Amygdala (tissue), 56 donors: ENCODE measurements around the gene PER1.
A peak's percentile ranks its signal among the peaks of the same experiment; 100 is the strongest.
"Not testable (repeated sequence)": the region's sequence is repeated elsewhere in the genome, so short reads cannot be mapped to it uniquely, and the experiment has no call there.

Source experiments
- DNase-seq, 56 donors: peaks; one replicate each; lab custom pipeline; 2025; lab: John Stamatoyannopoulos, UW

PER1 gene

DNA sequence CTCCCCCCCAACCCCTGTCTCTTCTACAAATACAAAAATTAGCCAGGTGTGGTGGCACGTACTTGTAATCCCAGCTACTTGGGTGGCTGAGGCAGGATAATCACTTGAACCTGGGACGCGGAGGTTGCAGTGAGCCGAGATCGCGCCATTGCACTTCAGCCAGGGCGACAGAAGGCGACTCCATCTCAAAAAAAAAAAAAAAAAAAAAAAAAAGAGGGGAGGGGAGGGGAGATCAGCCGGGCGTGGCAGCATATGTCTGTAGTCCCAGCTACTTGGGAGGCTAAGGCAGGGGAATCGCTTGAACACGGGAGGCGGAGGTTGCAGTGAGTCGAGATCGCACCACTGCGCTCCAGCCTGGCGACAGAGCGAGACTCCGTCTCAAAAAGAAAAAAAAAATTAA lies 18.0 kb upstream of the PER1 start:
- not testable (repeated sequence) for DNase-seq

DNA sequence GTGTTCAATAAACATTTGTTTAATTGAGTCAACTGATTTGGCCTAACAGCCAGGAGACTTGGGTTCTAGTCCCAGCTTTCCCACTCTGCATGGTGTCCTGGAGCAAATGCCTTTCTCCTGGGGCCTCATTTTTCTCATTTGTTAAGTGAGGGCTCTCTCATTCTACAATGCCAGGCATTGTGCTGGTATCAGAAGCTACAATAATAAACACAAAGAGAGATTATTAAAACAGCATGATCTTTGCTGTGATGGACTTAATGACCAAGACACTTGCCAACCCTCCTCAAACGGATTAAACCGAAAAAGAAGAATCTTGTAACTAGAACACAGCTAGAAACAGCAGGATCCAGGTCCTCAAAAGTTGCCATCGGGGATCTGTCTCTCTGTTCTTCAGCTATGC lies 15.3 kb upstream of the PER1 start:
- DNase-seq: no peak

GRCh38 chr17:8166731-8167130 lies 14.5 kb upstream of the PER1 start:
- DNase-seq: no peak

GRCh38 chr17:8164815-8165131 lies 12.6 kb upstream of the PER1 start:
- no peak for DNase-seq

DNA sequence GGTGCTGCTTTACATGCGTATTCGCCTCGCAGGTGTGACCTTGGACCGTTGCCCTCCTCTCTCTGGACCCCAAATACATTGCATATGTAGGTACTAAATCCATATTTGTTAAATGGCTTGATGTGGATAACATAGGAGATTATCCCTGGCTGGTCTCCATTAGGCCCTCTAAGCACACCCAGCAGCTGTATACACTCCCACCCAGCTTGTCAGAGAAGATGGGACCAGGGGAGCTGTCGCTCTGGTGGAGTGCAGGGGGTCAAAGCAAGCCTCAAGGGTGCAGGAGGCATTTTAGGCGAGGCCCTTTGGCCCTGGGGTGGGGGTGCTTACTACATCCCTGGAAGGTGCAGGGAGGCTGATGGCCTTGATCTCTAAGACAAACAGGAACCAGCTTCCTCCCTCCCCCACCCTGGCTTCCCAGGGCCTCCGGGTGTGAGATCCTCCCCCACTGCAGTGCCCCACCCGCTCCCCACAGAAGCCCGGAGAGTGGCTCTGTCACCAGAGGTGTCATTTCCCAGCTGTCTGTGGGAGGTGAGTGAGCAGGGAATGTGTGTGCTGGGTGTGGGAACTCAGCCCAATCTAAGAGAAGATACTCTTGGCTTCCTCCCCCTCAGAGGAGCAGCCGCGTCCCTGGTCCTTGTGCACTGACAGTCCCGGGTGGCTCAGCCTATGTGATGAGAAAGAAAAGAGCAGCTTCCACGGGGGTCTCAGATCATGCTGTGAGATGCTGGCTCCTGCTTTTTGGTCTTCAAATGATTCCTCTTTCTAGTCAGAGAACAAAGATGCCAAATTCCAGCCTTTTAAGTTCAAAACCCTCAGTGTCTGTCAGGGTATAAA lies 12.0 kb upstream of the PER1 start:
- peak in 35 of 56 donors; percentile 16 to 78 (median 45) for DNase-seq

DNA sequence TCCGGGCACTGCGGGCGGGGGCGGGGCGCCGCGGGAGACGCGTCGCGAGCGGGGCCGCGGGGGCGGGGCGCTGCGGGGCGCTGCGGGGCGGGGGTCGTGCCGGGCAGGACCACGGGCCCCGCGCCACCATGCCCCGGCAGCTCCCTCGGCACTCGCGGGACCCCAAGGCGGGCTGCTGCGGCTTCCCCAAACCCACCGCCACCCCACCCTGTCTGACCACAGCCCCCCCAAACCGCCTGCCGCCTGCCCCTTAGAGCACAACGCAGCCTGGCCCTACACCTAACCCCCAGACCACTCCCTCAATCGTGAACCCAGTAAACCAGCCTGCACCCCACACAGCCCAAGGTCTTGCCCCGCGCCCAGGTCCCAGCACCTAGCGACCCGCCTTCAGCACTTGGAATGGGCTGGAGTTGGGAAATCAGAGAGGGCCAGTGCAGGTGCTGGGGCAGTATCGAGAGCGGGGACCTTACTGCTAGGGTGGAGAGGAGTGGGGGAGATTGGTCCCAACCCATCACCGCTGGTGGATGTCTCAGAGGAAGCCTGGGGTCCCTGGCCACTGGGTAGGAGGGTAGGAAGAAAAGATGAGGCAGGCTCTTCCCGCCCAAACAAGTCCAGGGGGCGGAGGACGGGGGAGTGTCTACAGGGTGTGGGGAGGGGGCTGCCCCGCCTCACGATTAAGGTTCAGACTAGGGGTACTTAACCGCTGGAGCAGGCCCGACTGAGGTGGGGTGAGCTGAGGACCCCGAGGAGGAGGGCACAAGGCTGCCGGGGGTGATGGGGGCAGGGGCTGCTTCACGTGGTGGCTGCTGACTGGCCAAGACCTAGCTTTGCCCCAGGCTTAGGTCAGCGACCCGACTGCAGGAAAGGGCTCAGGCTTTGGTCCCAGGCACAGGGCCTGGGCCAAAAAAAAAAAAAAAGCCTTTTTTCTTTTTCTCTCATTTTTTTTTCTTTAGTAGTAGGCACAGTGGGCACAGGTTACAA lies 11.1 kb upstream of the PER1 start:
- DNase-seq: peak in 16 of 56 donors; percentile 20 to 69 (median 54)

DNA sequence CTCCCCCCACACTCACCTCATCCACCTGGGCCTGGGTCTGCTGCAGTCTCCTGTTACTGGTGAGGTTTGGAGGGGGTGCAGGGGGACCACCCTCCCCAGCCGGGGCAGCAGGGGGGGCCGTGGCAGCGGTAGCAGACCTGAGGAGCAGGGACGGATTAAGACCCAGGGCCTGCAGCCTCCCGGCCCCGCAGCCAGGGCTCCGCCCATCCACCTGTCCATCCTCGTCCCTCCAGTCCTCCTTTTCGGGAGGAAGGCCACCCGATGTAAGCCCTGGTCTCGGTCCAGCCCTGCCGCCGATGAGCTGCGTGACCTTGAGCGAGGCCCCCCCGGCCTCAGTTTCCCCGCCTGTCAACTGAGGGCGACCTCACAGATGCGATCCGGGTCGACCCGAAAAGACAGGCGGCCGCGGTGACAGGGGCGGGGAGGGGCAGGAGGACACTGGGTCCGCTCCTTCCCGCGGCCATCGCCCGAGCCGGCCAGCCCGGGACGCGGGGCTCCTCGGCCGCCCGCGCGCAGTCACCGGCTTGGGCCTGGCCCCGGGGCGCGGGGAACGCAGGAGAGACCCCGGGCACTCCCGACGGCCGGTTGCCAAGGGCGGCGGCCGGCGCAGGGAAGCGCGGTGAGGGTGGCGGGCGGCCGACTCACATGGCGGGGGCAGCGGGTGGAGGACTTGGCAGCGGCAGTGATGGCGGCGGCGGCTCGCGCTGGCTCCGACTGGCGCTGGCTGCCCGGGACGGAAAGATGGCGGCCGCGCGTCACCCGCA lies 10.2 kb upstream of the PER1 start, which contains the start of gene VAMP2:
VAMP2 (minus strand) TSS at position 716 of the 764 bp plus-strand sequence; CDS start at position 647, 69 bp downstream.
- peak in 45 of 56 donors; percentile 30 to 89 (median 66) for DNase-seq

GRCh38 chr17:8161289-8162232 lies 9.4 kb upstream of the PER1 start:
- no peak for DNase-seq

GRCh38 chr17:8160741-8161221 lies 8.6 kb upstream of the PER1 start:
- peak in 1 of 56 donors; percentile 22 for DNase-seq

- no peak for DNase-seq
Measured at GRCh38 chr17:8160224-8160577, 8.0 kb upstream of the PER1 start.

- no peak for DNase-seq
Measured at GRCh38 chr17:8159459-8160223, 7.4 kb upstream of the PER1 start.

GRCh38 chr17:8159032-8159400 lies 6.8 kb upstream of the PER1 start:
- no peak for DNase-seq

DNA sequence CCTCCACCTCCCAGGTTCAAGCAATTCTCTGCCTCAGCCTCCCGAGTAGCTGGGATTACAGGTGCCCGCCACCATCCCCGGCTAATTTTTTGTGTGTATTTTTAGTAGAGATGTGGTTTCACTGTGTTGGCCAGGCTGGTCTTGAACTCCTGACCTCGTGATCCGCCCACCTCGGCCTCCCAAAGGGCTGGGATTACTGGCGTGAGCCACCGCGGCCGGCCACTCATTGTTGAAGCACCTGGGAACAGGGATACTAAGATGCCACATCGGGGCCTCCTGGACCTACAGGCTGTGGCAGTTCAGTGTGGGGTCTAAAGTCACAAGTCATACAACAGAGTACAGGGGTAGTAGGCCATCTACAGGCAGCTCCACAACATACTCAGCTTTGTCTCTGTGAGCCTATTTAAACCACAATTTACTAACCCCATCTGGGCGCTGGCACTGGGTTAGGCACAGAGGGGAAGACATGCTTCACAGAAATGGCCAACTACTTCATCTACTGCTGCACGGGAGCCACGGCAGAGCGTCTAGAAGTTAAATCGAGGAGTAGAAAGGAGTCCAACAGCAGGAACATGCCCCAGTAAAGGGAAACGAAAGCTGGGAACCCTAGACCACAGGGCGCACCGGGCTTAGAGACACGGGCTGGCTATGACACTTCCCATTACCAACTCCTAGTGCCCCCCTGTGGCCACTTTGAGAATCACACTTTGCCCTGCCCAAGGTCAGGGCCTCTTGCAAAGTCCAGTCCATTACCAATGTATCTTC lies 6.2 kb upstream of the PER1 start:
- peak in 55 of 56 donors; percentile 10 to 93 (median 73) for DNase-seq

GRCh38 chr17:8156246-8156992 lies 4.2 kb upstream of the PER1 start:
- peak; percentile 75 to 100 (median 99) for DNase-seq

- no peak for DNase-seq
Measured at GRCh38 chr17:8155996-8156245, 3.7 kb upstream of the PER1 start.

DNA sequence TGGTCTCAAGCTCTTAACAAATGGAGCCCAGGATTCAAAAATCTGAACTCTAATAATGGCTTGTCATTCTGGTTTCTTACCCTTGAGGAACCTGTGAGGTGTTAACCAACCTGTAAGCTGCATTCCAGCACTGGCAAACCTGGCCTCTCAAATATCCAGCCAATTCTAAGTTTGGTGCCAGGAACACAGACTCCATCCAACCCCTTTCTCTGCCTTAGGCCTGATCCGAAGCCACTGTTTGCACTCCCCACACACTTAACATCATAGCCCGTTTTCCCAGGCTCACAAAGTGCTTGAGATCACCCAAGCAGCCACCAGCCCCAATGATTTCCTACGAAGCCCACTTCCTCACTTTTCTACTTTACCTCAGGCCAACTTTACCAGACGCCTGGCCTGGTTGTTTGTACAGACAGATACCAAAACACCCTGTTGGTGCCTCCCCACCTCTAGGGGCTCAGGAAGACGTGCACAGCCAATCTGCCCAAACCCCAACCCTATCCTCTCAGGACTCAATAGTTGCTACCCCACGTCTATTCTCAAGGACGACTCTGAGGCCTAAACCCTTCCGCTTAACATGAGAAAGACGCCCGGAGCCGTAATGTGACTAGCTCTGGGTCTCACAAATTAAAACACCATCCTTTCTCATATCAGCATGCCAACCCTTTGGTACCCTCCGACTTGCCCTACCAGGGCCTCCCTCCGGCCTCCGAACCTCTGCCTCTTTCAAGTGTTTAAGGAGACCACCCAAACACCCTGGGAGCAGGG lies 3.2 kb upstream of the PER1 start:
- peak in 2 of 56 donors; percentile 21 to 34 for DNase-seq
